Measurements from ENCODE around the gene GAGE12F. TPM values are rescaled to one million over a fixed set of nuclear protein-coding genes. Genes with fewer than 3 reads are reported as not detected.

The GAGE12F gene
- total RNA-seq, 1 donor from 2014 or later, result not detected

- Histone ChIP-seq H3K27me3 (ENCODE audit: control insufficient read depth, insufficient read depth, low read length) (no peaks in the 10 kb centered on the region), H3K36me3 (ENCODE audit: control insufficient read depth, insufficient read depth, low read length) (no peaks in the 10 kb centered on the region), H3K4me3 (ENCODE audit: low read depth, low read length) (no peak overlapping the region)
- no peak for DNase-seq (ENCODE audit: low read depth)
- no peak for TF ChIP-seq CTCF (IDR thresholded peaks at IDR 0.05; ENCODE audit: insufficient read depth, low read length, poor library complexity, severe bottlenecking)
Observed at GRCh38 chrX:49610718-49611310, 50.2 kb downstream of the GAGE12F start.

Other genes starting within 250 kb of the GAGE12F start
- gene GAGE12J, start 238.8 kb upstream of the GAGE12F start, total RNA-seq, result not detected in 2 replicates
- not detected in 2 replicates for gene GAGE13, start 229.3 kb upstream of the GAGE12F start, total RNA-seq
- gene GAGE12C, start 28.7 kb upstream of the GAGE12F start, total RNA-seq, result not detected in 2 replicates
- gene GAGE12D, start 19.1 kb upstream of the GAGE12F start, total RNA-seq, result not detected in 2 replicates
- gene GAGE12E, start 9.6 kb upstream of the GAGE12F start, total RNA-seq, result not detected in 2 replicates
- not detected in 2 replicates for gene GAGE12G, start 9.6 kb downstream of the GAGE12F start, total RNA-seq
- not detected in 2 replicates for gene GAGE12H, start 19.1 kb downstream of the GAGE12F start, total RNA-seq
- not detected in 2 replicates for gene GAGE2A, start 28.7 kb downstream of the GAGE12F start, total RNA-seq
- gene GAGE1, start 38.2 kb downstream of the GAGE12F start, total RNA-seq, result not detected in 2 replicates
- not detected in 2 replicates for gene PAGE1, start 135.1 kb downstream of the GAGE12F start, total RNA-seq

Measured in kidney epithelial cell (primary cell).